H7 (cell line): ENCODE results near the gene ASB7. TPM values are rescaled to one million over a fixed set of nuclear protein-coding genes. Genes with fewer than 3 reads are reported as not detected.

ENCODE experiments used
- DNase-seq: peaks from one replicate; pipeline ENCODE4 v3.0.0; 2012
- H3K27me3 ChIP-seq: 2 replicates; pipeline ENCODE4 v1.6.0; 2011; ENCODE audit warnings: mild to moderate bottlenecking, low read length; ENCODE audit not compliant: control insufficient read depth, insufficient read depth
- H3K36me3 ChIP-seq: replicated peaks from 2 replicates; pipeline ENCODE4 v1.5.1; 2011; ENCODE audit warnings: low read length; ENCODE audit not compliant: control insufficient read depth, insufficient read depth
- H3K4me3 ChIP-seq: 2 replicates; pipeline ENCODE4 v1.5.1; 2011; ENCODE audit warnings: low read depth, mild to moderate bottlenecking, control low read depth, low read length, moderate library complexity; ENCODE audit not compliant: insufficient read depth
- total RNA-seq: library from RNA; depleted of rRNA; stranded (reverse); fragments of >200 nt; shearing (Covaris generic); gene quantifications from 2 replicates; pipeline ENCODE4 v1.2.3, GENCODE V29; 2014

The ASB7 gene
- total RNA-seq, 1 experiment from 2014 or later = 8.3 TPM

- H3K4me3 ChIP-seq = no peak overlapping the region
- H3K36me3 ChIP-seq = peaks cover 2% of the 10 kb centered on the region
- H3K27me3 ChIP-seq = no peaks in the 10 kb centered on the region
- DNase-seq = no peak
Observed at GRCh38 chr15:100615801-100616200, 13.4 kb downstream of the ASB7 start.

GRCh38 chr15:100616700-100617099, 14.3 kb downstream of the ASB7 start:
- Histone ChIP-seq H3K36me3 (peaks cover 1% of the 10 kb centered on the region; the same call in 1 of the 2 replicates), H3K27me3 (no peaks in the 10 kb centered on the region), H3K4me3 (no peak overlapping the region)
- no peak for DNase-seq

- no peaks in the 10 kb centered on the region; the same call in 1 of the 2 replicates for H3K36me3 ChIP-seq
- no peaks in the 10 kb centered on the region for H3K27me3 ChIP-seq
- no peak for DNase-seq
- no peak overlapping the region for H3K4me3 ChIP-seq
Observed at GRCh38 chr15:100623301-100623700, 20.9 kb downstream of the ASB7 start.

- peak; percentile 68 for DNase-seq
- Histone ChIP-seq H3K27me3 (no peaks in the 10 kb centered on the region), H3K4me3 (no peak overlapping the region), H3K36me3 (peaks cover 2% of the 10 kb centered on the region)
Observed at GRCh38 chr15:100627789-100628395, 25.5 kb downstream of the ASB7 start.

GRCh38 chr15:100628746-100629145, 26.4 kb downstream of the ASB7 start:
- no peak for DNase-seq
- H3K36me3 ChIP-seq = peaks cover 2% of the 10 kb centered on the region
- H3K27me3 ChIP-seq = no peaks in the 10 kb centered on the region
- H3K4me3 ChIP-seq = no peak overlapping the region

- no peak for DNase-seq
- peaks cover 2% of the 10 kb centered on the region for H3K36me3 ChIP-seq
- no peaks in the 10 kb centered on the region for H3K27me3 ChIP-seq
- H3K4me3 ChIP-seq = no peak overlapping the region
Observed at GRCh38 chr15:100631831-100632230, 29.4 kb downstream of the ASB7 start.

GRCh38 chr15:100633763-100634075, 31.3 kb downstream of the ASB7 start:
- Histone ChIP-seq H3K27me3 (no peaks in the 10 kb centered on the region), H3K36me3 (peaks cover 2% of the 10 kb centered on the region), H3K4me3 (no peak overlapping the region)
- DNase-seq = no peak

- DNase-seq = no peak
- H3K4me3 ChIP-seq = no peak overlapping the region
- no peaks in the 10 kb centered on the region; the same call in 1 of the 2 replicates for H3K36me3 ChIP-seq
- H3K27me3 ChIP-seq = no peaks in the 10 kb centered on the region
Observed at GRCh38 chr15:100635406-100636071, 33.1 kb downstream of the ASB7 start.

GRCh38 chr15:100638177-100638730, 35.9 kb downstream of the ASB7 start:
- H3K4me3 ChIP-seq = no peak overlapping the region
- DNase-seq = no peak
- no peaks in the 10 kb centered on the region for H3K27me3 ChIP-seq
- no peaks in the 10 kb centered on the region for H3K36me3 ChIP-seq

GRCh38 chr15:100642213-100642949, 40.0 kb downstream of the ASB7 start:
- Histone ChIP-seq H3K36me3 (no peaks in the 10 kb centered on the region), H3K4me3 (no peak overlapping the region), H3K27me3 (no peaks in the 10 kb centered on the region)
- no peak for DNase-seq

GRCh38 chr15:100642950-100643338, 40.6 kb downstream of the ASB7 start:
- no peak overlapping the region for H3K4me3 ChIP-seq
- no peaks in the 10 kb centered on the region for H3K27me3 ChIP-seq
- no peak for DNase-seq
- no peaks in the 10 kb centered on the region for H3K36me3 ChIP-seq

GRCh38 chr15:100645671-100646070, 43.3 kb downstream of the ASB7 start:
- Histone ChIP-seq H3K36me3 (no peaks in the 10 kb centered on the region), H3K4me3 (no peak overlapping the region), H3K27me3 (no peaks in the 10 kb centered on the region)
- no peak for DNase-seq

- no peak for DNase-seq
- no peak overlapping the region for H3K4me3 ChIP-seq
- no peaks in the 10 kb centered on the region for H3K27me3 ChIP-seq
- H3K36me3 ChIP-seq = no peaks in the 10 kb centered on the region
Observed at GRCh38 chr15:100648951-100649350, 46.6 kb downstream of the ASB7 start.

GRCh38 chr15:100650685-100651084, 48.3 kb downstream of the ASB7 start:
- H3K4me3 ChIP-seq = no peak overlapping the region
- no peaks in the 10 kb centered on the region for H3K27me3 ChIP-seq
- no peaks in the 10 kb centered on the region for H3K36me3 ChIP-seq
- no peak for DNase-seq

- no peaks in the 10 kb centered on the region for H3K36me3 ChIP-seq
- no peaks in the 10 kb centered on the region for H3K27me3 ChIP-seq
- no peak overlapping the region for H3K4me3 ChIP-seq
- DNase-seq = no peak
Observed at GRCh38 chr15:100651253-100651652, 48.9 kb downstream of the ASB7 start.
